Heart right ventricle (tissue), 16 donors: Measurements from ENCODE around the gene ZKSCAN8. TPM values are rescaled to one million over a fixed set of nuclear protein-coding genes. Genes with fewer than 3 reads are reported as not detected.

Experiments
- ATAC-seq, 8 donors: fragments of 200-7000 bp; cut with Tn5 transposase; one replicate each; pipeline ENCODE4 v1.9.1; 2020; ENCODE audit warnings: mild to moderate bottlenecking in 8 of 8, moderate library complexity in 8 of 8, moderate number of reproducible peaks in 1 of 8
- DNase-seq, 2 donors: peaks; one replicate each; pipeline ENCODE4 v3.0.0-alpha.2; 2020
- H3K27ac ChIP-seq, 10 donors: fragments of 200-600 bp; sonication (generic) in 2 of 10; one replicate each; pipeline versions ENCODE4 v1.5.0 to v1.8.0; 2020 to 2022; ENCODE audit warnings: mild to moderate bottlenecking in 3 of 10
- H3K27me3 ChIP-seq, 7 donors: fragments of 200-600 bp; one replicate each; pipeline ENCODE4 v1.8.0; 2021 to 2022; ENCODE audit warnings: mild to moderate bottlenecking in 2 of 7
- H3K36me3 ChIP-seq, 9 donors: fragments of 200-600 bp; sonication (generic) in 1 of 9; one replicate each; pipeline versions ENCODE4 v1.5.0 to v1.8.0; 2020 to 2022; ENCODE audit warnings: mild to moderate bottlenecking in 2 of 9
- H3K4me1 ChIP-seq, 9 donors: fragments of 200-600 bp; sonication (generic) in 1 of 9; one replicate each; pipeline versions ENCODE4 v1.5.0 to v1.8.0; 2020 to 2022; ENCODE audit warnings: mild to moderate bottlenecking in 4 of 9
- H3K4me3 ChIP-seq, 10 donors: fragments of 200-600 bp; sonication (generic) in 2 of 10; one replicate each; pipeline versions ENCODE4 v1.5.0 to v1.8.0; 2020 to 2022; ENCODE audit warnings: mild to moderate bottlenecking in 7 of 10, moderate library complexity in 2 of 10
- H3K9me3 ChIP-seq, 11 donors: fragments of 200-600 bp in 10 of 11; sonication (generic) in 2 of 11; one replicate each; pipeline versions ENCODE4 v1.5.0 to v1.8.0; 2013 to 2022; ENCODE audit warnings: mild to moderate bottlenecking in 2 of 11, control low read depth in 1 of 11, moderate library complexity in 1 of 11
- WGBS, 2 donors: extraction: QIAGEN DNeasy Blood & Tissue Kit; methylation state at CpG; one replicate each; pipeline ENCODE4 v1.1.7; 2013; ENCODE audit warnings: inconsistent platforms in 1 of 2; 5-methylcytosine and 5-hydroxymethylcytosine counted together
- intact Hi-C, 10 donors: fragments of 100-400 bp; cut with DNase I; formaldehyde crosslinking; loops; one replicate each; pipeline versions ENCODE4 v1.11.1 to v1.14.2; 2022
- polyA plus RNA-seq, 2 donors: library from polyadenylated mRNA; stranded (reverse); fragments of 200-250 nt; gene quantifications; one replicate each; pipeline ENCODE4 v1.2.3, GENCODE V29; 2013
- total RNA-seq, 10 donors: library from RNA; stranded (reverse); fragmentation: NEBNext Ultra II Directional in 3 of 10; extraction: Animal tissue kit (Norgen Biotek cat#: 25700) in 3 of 10; gene quantifications; one replicate each; pipeline versions ENCODE4 v1.2.1 to v1.2.4, GENCODE V29; 2021 to 2023
- TF ChIP-seq, protein P1 (sequence below), 9 donors: fragments of 200-600 bp; sonication (generic) in 2 of 9; IDR thresholded peaks; one replicate each; pipeline versions ENCODE4 v1.5.0 to v1.8.0; 2021 to 2022; ENCODE audit warnings: antibody characterized with exemption in 9 of 9, mild to moderate bottlenecking in 5 of 9, moderate library complexity in 1 of 9
- donor health status: Arrhythmogenic right ventricular cardiomyopathy.
- donor health status: ischemic (EF 13 %, LVEDD 7.1; RV severe dilation, severe dysfunction).
- donor health status: healthy with polysubstance abuse.
- donor health status: DM: no; HTN: yes; CAD: no.
- donor health status: DM: no; HTN: no; CAD: no.
- donor health status: ischemic (EF 25% LVEDD 6.9; RV normal size, moderate dysfunction).
- donor health status: ischemic (EF 25% LVEDD 5.7; RV mildly dilated, moderate dysfunction).
- donor health status: healthy.
- donor health status: DM: yes; HTN: yes; CAD: no.
- donor health status: Ischemic cardiomyopathy.
- donor health status: ischemic (EF 35%, LVEDD 5.7; RV mildly dilated, moderate dysfunction).
- donor health status: nonischemic (EF 11% LVEDD 7.7; RV severe dilation, severe dysfunction).
- donor health status: DM: yes; HTN: yes; CAD: no.
- donor health status: PGD.
- donor health status: ischemic (EF 29% LVEDD 5.4; RV normal size, mild dysfunction).
- donor health status: nonischemic (EF 23%, LVEDD 6.1; RV moderate dilation, normal function).

ZKSCAN8 gene
- total and polyA plus RNA-seq, 12 donors, result 2.7 to 18.5 (median 14.0) TPM

DNA sequence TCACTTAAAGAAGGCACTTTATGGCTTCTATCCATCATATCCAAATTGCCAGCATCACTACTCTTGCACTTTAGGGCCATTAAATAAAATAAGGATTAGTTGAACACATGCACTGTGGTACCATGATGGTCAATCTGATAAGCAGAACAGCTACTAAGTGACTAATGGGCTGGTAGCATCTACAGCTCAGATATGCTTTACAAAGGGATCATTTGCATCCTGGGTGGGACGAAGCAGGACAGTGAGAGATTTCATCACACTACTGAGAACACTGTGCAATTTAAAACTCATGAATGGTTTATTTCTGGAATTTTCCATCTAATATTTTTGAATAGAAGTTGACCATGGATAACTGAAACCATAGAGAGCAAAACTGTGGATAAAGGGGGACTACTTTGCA is 58.3 kb downstream of the ZKSCAN8 start:
- no peaks in the 10 kb centered on the region for H3K4me1 ChIP-seq
- 50 to 65% methylated on average over 1 of the region's 1 CpG for WGBS, 2 donors
- DNase-seq (no peak), ATAC-seq (no peak)
- peaks cover 0 to 43% (median 9%) of the 10 kb centered on the region in 11 donors for H3K9me3 ChIP-seq
- H3K27me3 ChIP-seq, result peaks cover 0 to 75% (median 38%) of the 10 kb centered on the region in 7 donors
- intact Hi-C loops, result no loop called here
- no peaks in the 10 kb centered on the region for H3K36me3 ChIP-seq
- TF ChIP-seq, protein P1, sequence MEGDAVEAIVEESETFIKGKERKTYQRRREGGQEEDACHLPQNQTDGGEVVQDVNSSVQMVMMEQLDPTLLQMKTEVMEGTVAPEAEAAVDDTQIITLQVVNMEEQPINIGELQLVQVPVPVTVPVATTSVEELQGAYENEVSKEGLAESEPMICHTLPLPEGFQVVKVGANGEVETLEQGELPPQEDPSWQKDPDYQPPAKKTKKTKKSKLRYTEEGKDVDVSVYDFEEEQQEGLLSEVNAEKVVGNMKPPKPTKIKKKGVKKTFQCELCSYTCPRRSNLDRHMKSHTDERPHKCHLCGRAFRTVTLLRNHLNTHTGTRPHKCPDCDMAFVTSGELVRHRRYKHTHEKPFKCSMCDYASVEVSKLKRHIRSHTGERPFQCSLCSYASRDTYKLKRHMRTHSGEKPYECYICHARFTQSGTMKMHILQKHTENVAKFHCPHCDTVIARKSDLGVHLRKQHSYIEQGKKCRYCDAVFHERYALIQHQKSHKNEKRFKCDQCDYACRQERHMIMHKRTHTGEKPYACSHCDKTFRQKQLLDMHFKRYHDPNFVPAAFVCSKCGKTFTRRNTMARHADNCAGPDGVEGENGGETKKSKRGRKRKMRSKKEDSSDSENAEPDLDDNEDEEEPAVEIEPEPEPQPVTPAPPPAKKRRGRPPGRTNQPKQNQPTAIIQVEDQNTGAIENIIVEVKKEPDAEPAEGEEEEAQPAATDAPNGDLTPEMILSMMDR (IDR thresholded peaks at IDR 0.05), result no peak
- H3K4me3 ChIP-seq, result no peak overlapping the region
- H3K27ac ChIP-seq, result no peak overlapping the region

DNA sequence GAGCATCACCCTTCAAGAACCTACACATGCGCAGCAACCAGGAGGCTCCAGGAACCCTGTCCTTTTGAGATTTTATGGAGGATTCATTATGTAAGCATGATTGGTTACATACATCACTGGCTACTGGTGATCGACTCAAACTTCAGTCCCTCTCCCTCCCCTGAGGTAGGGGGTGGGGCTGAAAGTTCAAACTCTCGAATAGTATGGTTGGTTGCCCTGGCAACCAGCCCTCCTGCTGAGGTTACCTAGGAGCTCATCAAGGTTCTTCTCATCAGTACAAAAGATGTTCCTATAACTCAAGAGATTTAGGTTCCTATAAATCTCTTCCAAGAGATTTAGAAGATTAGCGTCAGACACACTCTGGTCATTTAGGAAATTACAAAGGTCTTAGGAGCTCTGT is 61.5 kb downstream of the ZKSCAN8 start:
- no peaks in the 10 kb centered on the region for H3K36me3 ChIP-seq
- no peak for DNase-seq
- H3K9me3 ChIP-seq, result peaks cover 0 to 20% (median 7%) of the 10 kb centered on the region in 11 donors
- intact Hi-C loops, result no loop called here
- H3K4me1 ChIP-seq, result peaks cover 0 to 15% (median 9%) of the 10 kb centered on the region in 9 donors
- 32 to 36% methylated on average over 4 of the region's 4 CpGs for WGBS, 2 donors
- H3K27ac ChIP-seq, result no peak overlapping the region
- H3K27me3 ChIP-seq, result peaks cover 13 to 100% (median 67%) of the 10 kb centered on the region in 7 donors
- ATAC-seq, result no peak
- TF ChIP-seq, protein P1 (IDR thresholded peaks at IDR 0.05), result no peak
- no peak overlapping the region for H3K4me3 ChIP-seq

DNA sequence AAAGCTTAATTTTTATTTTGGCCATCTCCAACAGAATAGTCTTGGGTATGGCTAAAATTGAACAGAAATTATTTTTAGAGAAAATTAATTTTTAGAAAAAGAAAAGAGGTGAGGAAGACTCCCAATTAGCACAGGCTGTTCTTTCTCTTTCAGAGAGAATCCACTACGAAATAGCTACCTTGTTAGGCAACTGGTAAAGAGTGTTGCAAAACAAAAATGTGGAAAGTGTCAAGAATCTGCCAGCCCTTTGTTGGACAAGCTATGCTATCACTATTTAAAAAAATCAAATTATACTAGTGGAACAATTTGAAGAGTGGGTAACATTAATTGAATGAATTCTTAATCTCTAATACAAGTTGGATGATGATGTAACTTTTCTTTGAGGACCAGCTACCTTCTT is 64.2 kb downstream of the ZKSCAN8 start:
- TF ChIP-seq, protein P1 (IDR thresholded peaks at IDR 0.05), result no peak
- H3K9me3 ChIP-seq, result peaks cover 0 to 18% (median 7%) of the 10 kb centered on the region in 11 donors
- DNase-seq (no peak), ATAC-seq (no peak)
- no peaks in the 10 kb centered on the region for H3K36me3 ChIP-seq
- H3K27ac ChIP-seq, result no peak overlapping the region
- peaks cover 0 to 19% (median 11%) of the 10 kb centered on the region in 9 donors for H3K4me1 ChIP-seq
- peaks cover 15 to 100% (median 81%) of the 10 kb centered on the region in 7 donors for H3K27me3 ChIP-seq
- WGBS, 2 donors, result 48 to 52% methylated on average over 1 of the region's 1 CpG
- intact Hi-C loops, result no loop called here
- H3K4me3 ChIP-seq, result no peak overlapping the region

DNA sequence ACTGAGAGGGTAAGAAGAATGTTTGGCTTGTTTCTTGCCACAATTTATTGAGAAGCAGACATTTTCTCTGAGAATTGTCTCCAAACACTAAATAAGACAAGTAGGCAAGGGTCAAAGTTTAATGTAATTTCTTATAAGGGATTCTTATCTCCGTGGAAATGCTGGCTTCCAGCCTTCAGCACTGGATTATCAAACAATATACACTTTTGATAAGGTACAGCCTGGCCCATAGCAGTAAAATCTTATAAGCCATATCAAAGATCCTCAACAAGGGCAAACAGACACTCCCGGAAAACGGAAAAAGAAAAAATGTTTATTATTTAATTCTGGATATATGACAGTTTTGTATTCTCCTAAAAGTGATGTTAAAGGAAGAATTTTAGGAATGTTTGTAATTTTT is 64.8 kb downstream of the ZKSCAN8 start:
- DNase-seq (no peak), ATAC-seq (no peak)
- Histone ChIP-seq H3K36me3 (no peaks in the 10 kb centered on the region), H3K9me3 (peaks cover 0 to 18% (median 7%) of the 10 kb centered on the region in 11 donors), H3K4me1 (peaks cover 0 to 19% (median 11%) of the 10 kb centered on the region in 9 donors), H3K27me3 (peaks cover 15 to 100% (median 88%) of the 10 kb centered on the region in 7 donors), H3K27ac (no peak overlapping the region), H3K4me3 (no peak overlapping the region)
- TF ChIP-seq, protein P1 (IDR thresholded peaks at IDR 0.05), result no peak
- intact Hi-C loops, result no loop called here
- WGBS, 2 donors, result 38 to 54% methylated on average over 3 of the region's 3 CpGs
